GM12872 (cell line): ENCODE data around the gene MINDY4.

Source experiments
- TF ChIP-seq, protein P1 (sequence below): IDR thresholded peaks from 3 replicates; pipeline ENCODE4 v1.5.1; 2011; ENCODE audit warnings: low read depth, mild to moderate bottlenecking, low read length, moderate library complexity; ENCODE audit not compliant: insufficient read depth

The MINDY4 gene

DNA sequence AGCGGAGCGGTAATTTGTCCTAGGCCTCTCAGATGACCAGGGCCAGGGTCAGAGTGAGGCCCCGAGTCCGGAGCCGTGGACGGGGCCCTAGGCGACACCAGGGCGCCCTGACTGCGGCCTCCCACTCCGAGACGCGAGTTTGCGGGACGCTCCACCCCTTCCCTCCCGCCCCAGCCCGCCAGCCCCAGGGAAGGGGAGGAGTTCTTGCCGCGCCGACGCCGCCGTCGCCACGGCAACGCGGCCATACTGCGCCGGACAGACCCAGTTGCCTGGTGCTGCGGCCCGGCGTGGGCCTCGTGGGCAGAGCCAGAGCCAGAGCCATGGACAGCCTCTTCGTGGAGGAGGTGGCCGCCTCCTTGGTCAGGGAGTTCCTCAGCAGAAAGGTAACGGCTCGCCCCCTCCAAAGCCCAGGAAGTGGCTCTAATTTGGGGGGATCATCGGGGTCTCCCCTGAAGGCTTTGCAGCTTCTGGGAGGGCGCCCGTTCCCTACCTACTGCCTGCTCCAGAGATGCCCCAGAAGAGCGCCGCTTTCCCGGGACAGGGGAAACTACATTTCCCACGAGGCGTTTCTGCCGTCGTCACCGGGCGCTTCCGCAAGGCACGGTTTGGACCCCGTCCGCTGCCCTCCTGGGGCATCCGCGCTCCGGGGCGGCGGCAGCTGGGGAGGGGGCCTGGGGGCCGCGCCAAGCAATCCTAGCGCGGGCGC, at the start of gene MINDY4:
Gene MINDY4 (plus strand): TSS at position 244 of the 706 bp plus-strand sequence. CDS start 77 bp downstream, at position 321.
- TF ChIP-seq, protein P1, sequence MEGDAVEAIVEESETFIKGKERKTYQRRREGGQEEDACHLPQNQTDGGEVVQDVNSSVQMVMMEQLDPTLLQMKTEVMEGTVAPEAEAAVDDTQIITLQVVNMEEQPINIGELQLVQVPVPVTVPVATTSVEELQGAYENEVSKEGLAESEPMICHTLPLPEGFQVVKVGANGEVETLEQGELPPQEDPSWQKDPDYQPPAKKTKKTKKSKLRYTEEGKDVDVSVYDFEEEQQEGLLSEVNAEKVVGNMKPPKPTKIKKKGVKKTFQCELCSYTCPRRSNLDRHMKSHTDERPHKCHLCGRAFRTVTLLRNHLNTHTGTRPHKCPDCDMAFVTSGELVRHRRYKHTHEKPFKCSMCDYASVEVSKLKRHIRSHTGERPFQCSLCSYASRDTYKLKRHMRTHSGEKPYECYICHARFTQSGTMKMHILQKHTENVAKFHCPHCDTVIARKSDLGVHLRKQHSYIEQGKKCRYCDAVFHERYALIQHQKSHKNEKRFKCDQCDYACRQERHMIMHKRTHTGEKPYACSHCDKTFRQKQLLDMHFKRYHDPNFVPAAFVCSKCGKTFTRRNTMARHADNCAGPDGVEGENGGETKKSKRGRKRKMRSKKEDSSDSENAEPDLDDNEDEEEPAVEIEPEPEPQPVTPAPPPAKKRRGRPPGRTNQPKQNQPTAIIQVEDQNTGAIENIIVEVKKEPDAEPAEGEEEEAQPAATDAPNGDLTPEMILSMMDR = no peak

DNA sequence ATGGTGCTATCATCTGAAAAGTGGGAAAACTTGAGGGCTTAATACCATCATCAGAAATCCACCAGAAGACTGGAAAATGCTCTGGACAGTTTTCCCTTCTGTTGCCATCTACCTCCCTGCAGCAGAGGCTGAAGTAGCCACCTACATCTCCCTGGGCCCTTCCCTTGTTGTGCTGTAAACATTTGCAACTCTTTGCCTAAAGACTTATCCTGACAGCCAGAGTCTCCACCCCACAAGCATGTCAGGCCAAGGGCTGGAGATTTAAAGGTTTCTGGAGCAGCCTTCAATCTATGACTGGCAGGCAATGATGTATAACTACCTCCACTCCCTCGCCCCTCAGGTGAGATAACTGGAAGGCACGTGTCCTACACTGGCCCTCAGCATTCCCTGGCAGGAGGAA, 49.0 kb upstream of the MINDY4 start:
- TF ChIP-seq, protein P1 = no peak

DNA sequence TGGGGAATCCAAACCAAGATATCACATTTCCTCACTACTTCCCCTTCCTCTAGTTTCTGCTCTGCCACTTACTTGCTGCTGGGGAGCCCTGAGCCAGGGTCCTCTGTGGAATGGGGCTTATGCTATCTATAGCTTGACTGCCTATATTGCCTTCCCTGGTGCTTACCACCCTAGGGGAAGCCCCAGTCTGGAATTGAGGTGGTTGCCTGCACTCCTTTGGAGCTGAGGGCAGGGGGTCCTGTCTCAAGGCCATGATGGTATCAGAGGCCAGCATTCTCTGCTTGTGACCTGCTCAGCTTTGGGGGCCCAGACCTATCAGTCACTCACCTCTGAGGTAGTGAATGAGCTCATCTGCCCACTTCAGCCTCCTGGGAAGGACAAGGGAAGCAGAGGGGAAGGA, 48.5 kb upstream of the MINDY4 start:
- TF ChIP-seq, protein P1 = no peak

DNA sequence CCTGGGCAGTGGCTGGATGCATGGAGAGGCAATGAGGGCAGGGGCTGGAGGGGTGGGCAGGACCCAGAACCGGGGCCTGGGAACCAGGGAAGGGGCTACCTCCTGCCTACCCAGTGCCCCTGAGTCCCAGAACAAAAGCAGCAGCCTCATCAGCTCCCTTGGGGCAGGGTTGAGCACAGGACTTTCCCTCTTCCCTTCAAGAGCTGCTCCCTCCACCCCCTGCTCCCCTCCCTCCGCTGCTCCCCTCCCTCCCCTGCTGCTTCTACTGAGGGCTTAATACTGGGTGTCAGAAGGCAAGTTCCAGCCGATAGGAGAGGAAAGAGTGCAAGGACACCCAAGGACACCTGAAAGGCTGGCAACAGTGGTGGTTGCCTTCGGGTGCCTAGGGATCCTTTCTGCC, 47.4 kb upstream of the MINDY4 start:
- TF ChIP-seq, protein P1 = no peak

DNA sequence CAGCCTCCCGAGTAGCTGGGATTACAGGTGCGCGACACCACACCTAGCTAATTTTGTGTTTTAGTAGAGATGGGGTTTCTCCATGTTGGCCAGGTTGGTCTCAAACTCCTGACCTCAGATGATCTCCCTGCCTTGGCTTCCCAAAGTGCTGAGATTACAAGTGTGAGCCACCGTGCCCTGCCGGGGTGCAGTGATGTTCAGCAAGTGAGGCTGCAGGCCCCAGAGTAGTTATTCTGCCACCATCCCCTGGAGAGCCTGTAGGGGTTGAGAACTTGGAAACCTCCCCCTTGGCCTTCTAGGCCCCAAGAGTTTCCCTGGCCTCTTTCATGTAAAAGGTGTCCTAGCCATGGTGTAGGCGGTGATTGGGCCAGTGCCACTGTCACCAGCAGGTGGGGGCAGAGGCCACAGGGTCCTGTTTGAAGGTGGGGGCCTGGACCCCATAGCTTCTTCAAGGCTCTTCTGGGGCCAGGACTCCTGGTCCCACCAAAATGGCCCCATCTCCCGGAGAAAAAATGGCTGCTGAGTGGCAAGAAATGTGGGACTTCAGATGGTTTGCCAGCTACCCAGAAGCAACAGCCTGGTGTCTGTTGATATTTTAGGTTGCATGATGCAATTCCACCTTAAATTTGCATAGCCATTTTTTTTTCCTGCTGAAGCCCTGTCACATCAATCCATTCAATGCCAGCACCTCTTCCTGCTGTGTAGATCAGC, 44.8 kb upstream of the MINDY4 start:
- TF ChIP-seq, protein P1 = peak; percentile 21; the same call in 1 of the 3 replicates

DNA sequence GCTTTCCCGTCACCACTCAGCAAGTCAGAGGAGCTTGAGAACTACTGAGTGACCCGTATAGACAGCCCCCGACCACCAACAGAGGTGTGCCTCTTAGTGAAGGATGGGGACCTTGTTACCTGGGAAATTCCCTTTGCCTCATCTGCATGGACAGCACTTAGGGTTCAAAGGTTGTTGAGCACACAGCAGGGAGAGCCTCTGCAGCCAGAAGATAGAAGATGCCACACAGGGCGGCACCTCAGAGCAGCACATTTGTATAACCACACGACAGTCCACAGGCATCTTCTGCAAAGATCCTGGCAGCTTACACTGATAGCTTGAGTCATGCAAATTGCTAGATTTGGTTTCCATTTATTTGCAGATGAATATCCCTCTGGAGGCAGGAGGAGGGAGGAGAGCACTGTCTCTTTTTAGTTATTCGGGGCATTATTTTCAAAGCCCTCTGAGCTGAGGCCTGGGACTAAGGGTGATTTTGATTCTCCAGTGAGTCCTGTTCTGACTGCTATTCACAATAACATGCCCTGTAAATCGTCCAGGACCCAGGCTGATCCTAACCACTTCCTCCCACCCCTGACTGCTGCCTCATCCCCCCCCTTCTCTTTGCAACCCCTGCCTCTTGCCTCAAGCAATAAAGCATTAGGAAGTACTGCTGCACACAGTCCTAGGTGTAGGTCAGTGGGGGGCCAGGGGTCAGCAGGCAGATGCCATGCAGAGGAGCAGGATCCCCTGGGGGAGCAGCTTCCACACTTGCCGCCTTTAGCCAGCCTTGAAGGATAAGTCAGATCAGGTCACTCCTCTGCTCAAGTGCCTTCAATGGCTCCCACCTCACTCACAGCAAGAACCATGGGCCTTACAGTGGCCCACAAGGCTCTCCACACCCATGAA, 43.9 kb upstream of the MINDY4 start:
- TF ChIP-seq, protein P1 = no peak

DNA sequence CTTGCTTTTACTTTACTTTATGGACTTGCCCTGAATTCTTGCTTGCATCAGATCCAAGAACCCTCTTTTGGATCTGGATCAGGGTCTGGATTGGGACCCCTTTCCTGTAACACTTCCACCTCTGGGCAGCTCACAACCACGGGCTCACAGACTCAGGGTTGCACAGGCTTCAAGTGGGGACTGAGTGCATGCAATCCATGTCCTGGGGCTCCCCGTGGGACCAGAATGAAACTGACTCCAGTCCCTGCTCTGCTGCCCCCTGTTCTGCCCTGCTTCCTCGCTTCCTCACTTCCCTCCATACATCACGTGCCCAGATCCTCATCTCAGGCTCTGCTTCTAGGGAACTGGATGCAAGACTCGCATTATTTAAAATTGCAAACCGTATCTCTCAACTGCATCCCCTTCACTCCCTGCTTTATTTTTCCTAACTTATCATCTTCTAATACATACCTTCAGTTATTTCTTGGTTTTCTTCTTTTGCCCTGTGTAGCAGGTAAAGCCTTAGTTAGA, 42.6 kb upstream of the MINDY4 start:
- TF ChIP-seq, protein P1 = no peak
